GM19468 (cell line): ENCODE measurements around the gene IQSEC3.

Experiments
- ATAC-seq: cut with Tn5 transposase; IDR thresholded peaks from one replicate; pipeline ENCODE4 v1.9.1; 2021; ENCODE audit warnings: mild to moderate bottlenecking, moderate library complexity, moderate number of reproducible peaks; ENCODE audit not compliant: unreplicated experiment; ENCODE audit errors: extremely low read depth

IQSEC3 gene

DNA sequence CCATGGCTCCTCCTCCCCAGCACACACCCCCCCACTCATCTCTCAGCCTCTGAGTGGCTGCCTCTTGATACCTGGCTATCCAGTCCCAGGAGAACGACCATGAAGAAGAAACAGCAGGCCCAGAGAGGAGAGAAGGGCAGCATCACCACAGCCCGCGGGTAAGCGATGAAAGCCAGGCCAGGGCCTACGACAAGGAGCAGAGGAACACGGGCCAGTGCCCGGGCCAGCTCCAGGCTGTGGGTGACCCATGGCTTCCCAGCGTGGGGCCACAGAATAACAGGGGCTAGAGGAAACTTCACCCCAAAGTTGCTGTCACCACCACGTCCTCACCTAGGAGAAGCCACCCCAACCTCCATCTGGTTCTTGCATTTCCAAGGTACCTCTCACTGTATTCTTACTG, 157.8 kb downstream of the IQSEC3 start:
- no peak for ATAC-seq

DNA sequence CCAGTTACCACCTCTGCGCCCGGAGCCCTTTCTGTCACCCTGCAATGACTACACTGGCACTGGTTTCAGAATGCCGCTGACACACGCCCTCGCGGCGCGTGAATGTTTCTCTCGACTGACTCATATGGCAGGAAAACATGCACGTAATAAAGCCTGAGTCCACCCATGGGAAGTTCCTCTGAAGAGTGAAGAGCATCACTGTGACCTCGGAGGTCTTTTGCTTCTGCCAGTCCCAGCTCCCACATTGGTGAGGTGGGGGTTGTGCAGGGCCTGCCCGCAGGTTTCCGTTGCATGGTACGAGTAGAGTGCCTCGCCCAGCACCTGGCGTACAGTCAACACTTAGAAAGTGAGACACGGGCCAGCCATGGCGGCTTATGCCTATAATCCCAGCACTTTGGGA, 158.4 kb downstream of the IQSEC3 start:
- no peak for ATAC-seq

DNA sequence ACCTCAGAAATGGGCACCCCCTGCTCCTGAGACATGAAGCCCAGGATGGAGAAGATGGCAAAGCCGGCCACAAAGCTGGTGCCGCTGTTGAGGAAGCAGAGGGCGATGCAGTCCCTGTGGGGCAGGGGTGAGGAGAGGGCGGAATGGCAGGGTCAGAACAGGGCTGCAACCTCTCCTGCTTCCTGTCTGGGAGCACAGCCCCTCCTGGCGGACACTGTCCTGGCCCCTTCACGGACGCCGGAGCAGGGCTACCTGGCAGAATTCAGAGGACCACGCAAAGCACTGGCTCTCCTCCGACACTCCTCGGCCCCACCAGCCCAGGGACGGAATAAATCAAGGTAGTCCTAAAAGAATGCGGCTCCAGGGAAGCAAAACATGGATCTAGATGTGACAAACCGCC, 159.8 kb downstream of the IQSEC3 start:
- no peak for ATAC-seq

DNA sequence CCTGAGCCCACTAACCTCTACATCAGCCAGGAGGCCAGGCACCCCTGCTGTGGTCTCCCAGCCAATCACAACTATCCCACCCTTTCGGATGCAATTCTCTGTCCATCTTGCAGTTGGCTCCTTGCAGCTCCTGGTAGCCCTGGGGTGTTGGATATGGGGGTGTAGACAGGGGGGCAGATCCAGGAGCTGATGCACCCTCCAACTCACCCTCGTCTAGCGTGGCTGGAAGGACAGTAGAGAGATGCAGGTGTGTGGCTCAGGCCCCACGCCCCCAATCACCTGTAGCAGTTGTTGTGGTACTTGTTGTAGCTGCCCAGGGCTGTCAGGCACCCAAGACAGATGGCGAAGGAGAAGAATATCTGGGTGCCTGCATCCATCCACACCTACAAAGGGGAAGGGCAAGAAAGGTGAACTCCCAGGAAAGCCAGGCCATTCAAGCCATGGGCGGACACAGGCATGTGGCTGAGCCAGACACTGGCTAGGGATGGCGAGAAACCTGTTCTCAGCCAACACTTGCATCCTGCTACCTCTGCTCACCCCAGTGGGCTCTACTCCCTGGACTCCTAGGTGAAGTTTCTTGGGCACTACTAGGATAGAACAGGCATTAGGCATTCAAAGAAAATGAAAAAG, 160.8 kb downstream of the IQSEC3 start:
- ATAC-seq: no peak
